Effector CD4-positive, alpha-beta T cell (primary cell): ENCODE results near the gene ALG10B.
"Not testable (repeated sequence)": the region's sequence is repeated elsewhere in the genome, so short reads cannot be mapped to it uniquely, and the experiment has no call there.

Source experiments
- DNase-seq: peaks from one replicate; pipeline ENCODE4 v3.0.0-alpha.2; 2020
- total RNA-seq: gene quantifications from one replicate; lab custom pipeline; 2026; lab: John Stamatoyannopoulos, UW

Gene ALG10B, protein sequence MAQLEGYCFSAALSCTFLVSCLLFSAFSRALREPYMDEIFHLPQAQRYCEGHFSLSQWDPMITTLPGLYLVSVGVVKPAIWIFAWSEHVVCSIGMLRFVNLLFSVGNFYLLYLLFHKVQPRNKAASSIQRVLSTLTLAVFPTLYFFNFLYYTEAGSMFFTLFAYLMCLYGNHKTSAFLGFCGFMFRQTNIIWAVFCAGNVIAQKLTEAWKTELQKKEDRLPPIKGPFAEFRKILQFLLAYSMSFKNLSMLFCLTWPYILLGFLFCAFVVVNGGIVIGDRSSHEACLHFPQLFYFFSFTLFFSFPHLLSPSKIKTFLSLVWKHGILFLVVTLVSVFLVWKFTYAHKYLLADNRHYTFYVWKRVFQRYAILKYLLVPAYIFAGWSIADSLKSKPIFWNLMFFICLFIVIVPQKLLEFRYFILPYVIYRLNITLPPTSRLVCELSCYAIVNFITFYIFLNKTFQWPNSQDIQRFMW
- total RNA-seq = 13.7 reads per million, percentile 38 among the genes with 10 or more reads in this experiment

DNA sequence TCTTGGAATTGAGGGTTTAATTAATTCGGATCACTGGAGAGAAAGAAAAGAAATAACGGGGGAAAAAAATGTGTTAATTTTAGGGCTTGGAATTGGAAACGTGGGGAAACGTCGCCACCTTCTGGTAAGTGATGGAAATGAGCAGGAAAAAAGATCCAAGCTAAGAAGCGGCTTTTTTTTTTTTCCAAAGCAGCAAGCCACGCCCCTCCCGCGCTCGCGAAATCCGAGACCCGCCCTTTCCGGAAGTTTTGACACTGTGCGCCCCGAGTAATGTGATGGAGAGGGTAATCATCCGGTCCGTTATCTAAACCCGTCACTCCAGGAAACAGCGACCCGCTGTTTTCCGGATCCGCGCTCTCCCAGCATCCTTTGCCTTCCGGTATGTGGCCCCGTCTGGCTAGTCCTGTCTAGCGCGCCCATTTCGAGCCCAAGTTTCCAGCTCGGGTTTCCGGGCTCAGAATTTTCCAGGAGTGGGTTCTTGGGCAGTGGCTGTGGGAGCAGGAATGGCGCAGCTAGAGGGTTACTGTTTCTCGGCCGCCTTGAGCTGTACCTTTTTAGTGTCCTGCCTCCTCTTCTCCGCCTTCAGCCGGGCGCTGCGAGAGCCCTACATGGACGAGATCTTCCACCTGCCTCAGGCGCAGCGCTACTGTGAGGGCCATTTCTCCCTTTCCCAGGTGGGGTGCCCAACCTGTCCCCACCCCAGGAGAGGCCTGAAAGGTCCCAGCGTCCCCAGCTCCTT is at the start of gene ALG10B:
Gene ALG10B (plus strand): TSS at position 384 of the 739 bp plus-strand sequence. CDS start 120 bp downstream, at position 504.
- peak; percentile 88 for DNase-seq

DNA sequence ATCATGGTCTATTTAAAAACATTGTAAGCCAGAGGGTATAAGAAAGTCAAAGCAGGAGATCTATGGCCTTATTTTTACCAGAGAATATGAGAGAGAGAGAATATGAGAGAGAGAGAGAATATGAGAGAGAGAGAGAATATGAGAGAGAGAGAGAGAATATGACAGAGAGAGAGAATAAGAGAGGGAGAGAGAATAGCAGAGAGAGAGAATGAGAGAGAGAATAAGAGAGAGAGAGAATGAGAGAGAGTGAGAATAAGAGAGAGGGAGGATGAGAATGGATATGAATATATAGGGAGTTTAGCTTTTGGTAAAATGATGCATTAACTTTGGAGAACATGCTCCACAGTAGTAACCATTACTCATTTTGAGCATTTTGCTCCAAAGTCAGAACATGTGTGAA is 48.0 kb upstream of the ALG10B start:
- DNase-seq = no peak

DNA sequence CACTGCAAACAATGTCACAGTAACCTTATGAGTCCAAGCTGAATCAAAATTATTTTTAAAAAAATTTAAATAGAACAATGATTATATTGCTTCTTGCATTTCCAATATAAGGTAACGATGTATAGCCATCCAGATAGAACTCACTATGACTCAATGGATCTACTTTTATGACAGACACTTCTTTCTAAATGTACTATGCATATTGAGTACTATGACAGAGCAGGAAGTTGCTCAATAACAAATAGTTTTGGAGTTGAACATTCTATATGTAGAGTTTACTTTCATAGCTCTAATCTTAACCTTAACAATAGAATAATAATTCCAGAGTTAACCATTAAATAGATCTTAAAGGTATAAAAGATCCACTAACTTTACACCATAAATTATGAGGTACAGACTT is 46.7 kb upstream of the ALG10B start:
- no peak for DNase-seq

DNA sequence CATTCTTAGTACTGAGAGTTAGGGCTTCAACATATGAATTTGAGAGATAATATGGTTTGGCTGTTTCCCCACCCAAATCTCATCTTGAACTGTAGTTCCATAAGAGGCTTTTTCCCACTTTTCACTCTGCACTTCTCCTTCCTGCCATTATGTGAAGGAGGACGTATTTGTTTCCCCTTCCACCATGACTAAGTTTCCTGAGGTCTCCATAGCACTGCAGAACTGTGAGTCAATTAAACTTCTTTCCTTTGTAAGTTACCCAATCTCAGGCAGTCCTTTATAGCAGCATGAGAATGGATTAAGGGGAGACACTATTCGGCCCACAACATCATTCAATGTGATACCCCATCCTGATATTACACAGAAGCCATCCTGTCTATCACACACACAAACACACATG is 36.8 kb upstream of the ALG10B start:
- DNase-seq = no peak

DNA sequence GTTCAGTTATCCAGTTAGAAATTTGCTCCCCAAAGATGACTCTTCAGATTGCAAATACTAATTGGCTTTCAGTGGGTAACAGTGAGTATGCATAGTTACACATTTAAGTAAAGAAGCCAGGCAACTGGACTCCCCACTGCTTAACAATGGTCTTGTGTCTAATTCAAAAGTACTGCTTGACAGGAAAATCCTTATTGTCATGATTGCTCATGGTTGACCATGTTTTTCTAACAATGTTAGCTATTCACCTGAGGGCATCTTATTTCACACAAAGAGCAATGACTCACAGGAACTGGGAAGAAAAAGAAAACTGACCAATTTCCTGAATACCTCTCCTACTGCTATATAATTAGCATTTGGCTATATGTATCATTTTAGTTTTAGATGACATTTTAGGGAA is 33.7 kb upstream of the ALG10B start:
- no peak for DNase-seq

DNA sequence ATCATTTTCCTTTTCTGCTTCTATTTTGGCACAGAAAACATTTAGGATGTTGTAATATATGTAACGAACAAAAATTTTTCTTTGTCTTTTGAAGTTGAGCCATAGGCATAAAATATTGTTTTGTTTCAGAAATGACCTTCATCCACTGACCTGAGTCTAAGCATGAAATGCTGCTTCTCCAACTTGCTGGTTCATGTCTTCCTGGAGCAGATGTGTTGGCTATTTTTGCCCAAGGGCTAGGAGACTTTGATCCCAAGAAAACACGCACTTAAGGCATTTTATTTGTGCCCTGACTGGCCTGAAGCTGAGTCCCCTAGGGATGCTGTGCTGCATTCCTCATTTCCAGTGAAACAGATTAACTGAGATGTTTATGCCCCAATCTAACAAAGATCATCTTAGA is 27.2 kb upstream of the ALG10B start:
- no peak for DNase-seq

DNA sequence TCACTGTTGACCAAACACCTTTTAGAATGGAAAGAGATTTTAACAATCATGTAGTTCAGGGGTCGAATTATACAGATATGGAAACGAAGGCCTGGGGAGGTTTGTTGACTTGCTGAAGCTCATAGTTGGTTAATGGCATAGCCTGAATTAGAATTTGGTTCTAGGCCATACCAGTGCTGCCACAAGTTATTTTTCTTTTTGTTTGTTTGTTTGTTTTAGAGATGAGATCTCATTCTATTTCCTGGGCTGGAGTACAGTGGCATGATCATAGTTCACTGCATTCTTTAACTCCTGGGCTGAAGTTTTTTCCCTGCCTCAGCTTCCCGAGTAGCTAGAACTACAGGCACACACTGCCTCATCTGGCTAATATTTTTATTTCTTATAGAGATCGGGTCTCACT is 25.4 kb upstream of the ALG10B start:
- no peak for DNase-seq

DNA sequence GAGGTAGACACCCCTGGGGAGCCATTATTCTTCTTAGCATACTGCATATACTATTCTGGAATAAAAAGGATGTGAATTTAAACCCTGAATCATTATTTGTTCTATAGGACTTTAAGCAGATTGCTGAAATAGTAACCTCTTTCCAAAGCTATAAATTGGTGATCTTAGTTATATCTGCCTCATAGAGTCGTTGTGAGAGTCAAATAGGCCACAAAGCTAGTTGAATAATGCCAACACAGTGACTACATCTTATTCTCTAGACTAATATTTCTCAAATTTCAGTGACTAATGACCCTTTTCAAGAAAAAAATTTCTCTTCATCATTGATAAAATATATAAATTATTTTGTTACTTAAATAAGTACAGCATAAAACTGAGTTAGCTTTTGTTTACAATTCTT is 13.6 kb upstream of the ALG10B start:
- not testable (repeated sequence) for DNase-seq

DNA sequence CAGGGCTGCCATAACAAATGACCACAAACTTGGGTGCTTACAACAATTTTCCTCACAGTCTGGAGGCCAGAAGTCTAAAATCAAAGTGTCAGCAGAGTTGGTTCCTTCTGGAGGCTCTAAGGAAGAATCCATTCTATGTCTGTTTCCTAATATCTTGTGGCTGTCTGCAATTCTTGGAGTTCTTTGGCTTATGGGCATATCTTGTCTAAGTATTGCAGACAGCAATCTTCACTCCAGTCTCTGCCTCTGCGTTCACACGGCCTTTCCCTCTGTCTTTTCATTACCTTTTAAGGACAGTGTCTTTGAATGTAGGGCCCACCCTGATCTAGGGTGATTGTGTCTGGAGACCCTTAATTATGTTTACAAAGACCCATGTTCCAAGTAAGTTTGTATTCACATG is 5.4 kb downstream of the ALG10B start:
- not testable (repeated sequence) for DNase-seq

DNA sequence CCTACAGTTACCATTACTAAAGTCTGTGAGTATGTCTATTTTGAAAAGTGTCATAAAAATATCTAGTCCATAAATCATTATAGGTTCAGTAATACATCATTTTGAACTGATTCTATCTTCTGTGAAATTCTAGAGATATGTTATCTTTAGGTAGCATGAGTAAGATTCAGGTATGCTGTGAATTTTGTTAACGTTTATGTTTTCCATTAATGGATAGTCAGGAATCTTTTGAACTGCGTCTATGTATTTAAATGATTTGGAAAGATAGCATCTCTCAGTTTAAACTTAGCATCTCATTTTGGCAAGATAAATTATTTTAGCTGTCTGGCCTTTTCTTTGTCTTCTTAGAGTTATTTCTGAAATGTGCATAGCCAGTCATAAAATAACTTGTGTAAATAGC is 8.3 kb downstream of the ALG10B start:
- no peak for DNase-seq

DNA sequence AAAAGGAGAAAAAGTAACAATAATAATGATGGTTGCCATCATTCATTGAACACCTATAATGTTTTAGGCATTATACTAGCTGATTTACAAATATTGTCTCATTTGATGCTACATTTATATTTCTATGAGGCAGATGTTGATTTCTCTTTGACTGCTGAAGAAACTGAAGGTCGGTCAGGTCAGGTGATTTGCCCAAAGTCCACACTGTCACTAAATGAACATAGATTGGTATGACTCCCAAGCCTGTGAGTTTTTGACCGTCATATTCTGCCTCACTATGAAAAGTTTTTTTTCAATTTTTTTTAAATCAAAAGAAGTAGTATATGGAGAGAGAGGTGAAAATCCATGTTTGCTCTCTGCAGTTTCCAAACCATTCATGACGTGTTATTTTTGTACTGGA is 10.8 kb downstream of the ALG10B start:
- no peak for DNase-seq

DNA sequence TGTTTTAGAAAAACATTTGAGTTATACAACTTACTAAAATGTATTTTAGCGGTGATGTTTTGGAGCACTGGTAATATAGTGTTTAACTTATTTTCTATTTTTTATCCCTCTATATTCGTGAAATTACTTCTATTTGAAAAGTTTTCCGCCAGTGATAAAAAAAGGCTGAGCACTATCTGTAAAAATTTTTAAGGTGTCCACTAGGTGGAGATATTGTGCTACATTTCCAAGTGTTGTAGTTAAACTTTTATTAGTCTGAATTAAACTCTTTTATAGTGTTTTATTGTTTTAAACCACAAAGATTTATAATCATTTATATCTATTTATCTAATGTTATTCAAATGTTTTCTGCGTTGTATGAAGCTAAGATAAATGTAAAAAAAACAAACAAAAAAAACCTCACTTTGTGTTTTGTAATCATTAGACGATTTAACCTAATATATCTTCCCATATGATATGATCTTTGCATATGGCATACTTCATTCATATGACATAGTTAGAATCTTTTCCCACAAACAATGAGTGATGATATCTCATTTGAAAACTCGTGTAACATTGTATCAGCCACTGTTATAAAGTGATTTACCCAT is 11.8 kb downstream of the ALG10B start:
- no peak for DNase-seq

DNA sequence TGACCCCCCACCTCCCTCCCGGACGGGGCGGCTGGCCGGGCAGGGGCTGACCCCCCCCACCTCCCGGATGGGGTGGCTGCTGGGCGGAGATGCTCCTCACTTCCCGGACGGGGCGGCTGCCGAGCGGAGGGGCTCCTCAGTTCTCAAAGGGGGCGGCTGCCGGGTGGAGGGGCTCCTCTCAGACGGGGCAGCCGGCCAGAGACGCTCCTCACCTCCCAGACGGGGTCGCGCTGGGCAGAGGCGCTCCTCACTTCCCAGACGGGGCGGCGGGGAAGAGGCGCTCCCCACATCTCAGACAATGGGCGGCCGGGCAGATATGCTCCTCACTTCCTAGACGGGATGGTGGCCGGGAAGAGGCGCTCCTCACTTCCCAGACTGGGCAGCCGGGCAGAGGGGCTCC is 13.8 kb downstream of the ALG10B start:
- not testable (repeated sequence) for DNase-seq

DNA sequence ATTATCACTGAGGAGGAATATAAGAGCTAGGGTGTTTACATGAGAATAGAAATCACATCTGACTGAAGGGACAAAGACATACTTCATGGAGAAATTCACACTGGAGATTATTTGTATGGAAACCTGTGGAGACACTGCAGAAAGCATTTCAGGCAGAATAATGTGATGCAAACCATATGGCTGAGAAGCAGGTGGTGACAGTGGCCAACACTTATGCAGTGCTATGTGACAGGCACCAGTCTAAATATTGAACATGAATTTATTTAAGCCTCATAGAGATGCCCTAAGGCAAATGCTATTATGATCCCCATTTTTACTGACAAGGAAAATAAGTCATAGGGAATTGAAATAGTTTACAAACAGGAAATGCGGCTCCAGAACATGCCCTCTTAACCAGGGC is 16.2 kb downstream of the ALG10B start:
- no peak for DNase-seq

DNA sequence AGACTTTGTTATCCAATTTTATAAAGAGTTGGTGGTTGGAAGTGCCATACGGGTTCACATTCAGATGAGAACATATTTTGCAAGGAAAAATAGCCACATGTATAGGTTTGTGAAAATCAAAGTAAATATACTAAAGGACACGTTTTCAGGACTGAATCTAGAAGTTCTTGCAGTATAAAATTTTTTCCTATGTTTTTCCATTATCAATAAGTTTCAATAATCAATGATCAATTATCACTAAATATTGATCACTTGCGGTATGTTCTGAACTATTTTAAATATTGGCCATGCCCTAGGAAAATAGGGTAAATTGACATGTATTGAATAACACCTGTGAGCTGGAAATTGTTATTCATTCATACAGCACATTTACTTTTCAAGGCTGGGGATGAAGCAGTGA is 25.9 kb downstream of the ALG10B start:
- no peak for DNase-seq

DNA sequence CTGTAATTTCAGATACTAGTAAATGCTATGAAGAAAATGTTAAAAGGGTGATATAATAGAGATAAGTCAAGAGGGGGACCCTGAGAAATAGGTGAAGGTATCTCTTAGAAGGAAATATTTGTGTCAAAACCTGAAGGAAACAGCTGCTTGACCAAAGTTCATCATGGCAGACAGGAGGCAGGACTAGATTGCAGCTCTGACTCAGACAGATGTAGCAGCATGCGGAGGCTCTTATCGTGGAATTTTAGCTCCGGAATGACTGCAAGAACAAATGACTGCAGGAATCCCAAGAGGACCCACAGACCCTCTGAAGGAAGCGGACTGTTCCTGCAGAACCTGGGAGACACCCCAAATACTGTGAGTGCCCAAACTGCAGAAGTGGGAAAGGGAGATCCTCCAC is 26.7 kb downstream of the ALG10B start:
- not testable (repeated sequence) for DNase-seq

DNA sequence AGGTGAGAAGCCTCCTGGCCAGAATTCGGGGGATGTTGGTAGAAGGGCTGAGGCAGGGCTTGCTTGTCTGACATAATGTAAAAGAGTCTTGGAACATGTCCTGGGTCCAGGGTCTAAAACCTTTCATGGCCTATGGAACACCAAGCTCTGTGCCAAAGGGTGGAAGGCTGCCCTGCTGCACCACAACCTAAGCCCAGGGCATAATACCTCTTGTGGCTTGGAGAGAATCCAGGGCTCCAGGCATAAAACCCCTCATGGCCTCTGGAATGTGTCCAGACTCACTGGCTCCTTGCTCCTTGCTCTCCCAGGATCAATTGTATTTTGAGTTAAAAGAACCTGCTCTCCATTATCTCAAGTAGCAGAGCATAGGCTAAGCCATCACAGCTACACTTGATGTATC is 27.3 kb downstream of the ALG10B start:
- DNase-seq = not testable (repeated sequence)

DNA sequence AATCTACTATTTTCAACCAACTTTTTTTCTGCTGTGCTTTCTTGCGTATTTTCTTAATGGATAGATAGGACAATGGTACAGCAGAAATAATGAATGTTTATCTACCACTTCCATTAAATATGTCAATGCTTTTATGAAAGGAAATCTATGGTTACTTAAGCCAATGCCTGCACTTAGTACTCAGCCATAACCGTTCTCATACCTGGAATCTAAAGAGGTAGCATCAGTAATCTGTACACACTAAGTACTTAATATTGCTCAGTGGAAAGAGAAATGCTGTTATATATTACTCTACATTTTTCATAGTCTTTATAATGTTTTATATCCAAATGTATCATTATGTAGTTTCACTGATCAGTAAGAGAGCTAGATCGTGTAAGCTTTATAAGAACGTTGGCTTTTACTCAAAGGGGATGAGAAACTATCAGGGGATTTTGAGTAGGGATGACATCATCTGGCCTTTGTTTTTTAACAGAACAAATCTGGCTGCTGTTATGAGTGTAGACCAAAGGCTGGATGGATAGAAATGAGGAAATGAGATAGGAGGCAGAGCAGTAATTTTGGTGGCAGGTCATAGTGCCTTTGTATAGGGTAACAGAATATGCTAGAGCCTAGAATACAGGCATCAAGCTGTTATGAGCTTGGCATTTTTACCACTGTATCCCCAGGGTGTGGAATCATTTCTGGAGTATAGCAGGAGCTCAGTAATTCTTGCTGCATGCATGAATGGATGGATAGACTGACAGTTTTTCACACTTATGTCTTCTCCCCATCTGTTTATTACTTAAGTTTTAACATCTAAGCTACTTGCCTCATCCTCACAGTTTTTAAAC is 34.0 kb downstream of the ALG10B start:
- DNase-seq = no peak

DNA sequence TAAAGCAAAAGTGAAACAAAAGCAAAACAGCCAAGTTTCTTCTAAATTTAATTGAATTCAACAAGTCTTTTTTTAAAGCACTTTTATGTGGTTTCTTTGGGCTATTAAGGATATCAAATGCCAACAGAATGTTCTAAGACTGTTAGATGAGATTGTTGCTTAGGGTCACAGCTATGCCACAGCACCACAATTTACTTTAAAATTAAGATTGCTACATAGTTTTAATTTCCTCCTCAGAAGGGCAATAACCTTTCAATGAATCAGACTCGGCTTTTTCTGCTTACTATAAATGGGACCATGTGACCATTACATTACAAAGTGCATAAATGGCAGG is 34.6 kb downstream of the ALG10B start:
- not testable (repeated sequence) for DNase-seq

DNA sequence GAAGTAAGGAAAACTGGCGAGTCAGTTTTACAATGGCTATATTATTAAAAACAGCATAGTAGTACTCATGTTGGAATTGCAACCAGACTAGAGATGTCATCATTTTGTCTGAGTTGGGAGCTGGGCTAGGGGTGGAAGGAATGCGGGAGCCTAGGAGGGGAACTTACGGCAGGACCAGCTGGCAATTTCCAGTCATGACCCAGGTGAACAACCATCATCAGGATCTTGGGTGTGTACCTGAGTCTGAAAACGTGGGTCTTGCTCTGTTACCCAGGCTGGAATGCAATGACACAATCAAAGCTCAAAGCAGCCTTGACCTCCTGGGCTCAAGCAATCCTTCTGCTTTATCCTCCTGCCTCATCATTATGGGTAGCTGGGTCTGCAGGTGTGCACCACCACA is 50.9 kb downstream of the ALG10B start:
- no peak for DNase-seq

DNA sequence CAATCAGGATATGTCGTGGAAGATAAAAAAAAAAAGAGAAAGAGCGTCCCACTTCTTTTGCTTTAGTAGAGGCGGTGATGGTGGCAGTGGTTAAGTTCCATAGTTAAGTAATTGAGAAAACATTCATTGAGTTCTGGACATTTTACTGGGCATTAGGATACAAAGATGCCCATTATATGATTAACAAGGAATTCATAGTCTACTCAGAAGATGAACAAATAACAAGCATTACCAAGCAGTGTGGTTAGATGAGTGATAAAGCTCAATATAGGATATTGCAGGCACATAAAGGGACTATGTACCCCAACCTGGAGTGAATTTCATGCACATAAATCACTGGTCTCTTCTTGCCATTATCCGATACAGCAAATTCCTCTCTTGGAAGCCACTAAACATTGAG is 53.7 kb downstream of the ALG10B start:
- DNase-seq = no peak

DNA sequence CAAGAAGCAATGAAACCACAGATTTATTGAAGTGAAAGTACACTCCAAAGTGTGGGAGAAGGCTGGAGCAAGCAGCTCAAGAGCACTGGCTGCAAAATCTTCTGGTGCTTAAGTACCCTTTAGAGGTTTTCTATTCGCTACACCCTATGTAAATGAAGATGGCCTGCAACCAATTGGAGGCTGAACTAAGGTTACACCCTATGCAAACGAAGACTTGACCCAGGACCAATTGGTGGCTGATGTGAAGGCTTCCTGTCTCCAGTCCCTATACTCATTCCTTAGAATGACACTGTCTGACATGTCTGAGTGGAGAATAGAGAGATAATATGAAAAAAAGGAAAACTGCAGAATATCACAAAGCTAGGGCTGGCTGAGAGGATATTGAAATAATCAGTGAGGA is 57.2 kb downstream of the ALG10B start:
- DNase-seq = no peak

DNA sequence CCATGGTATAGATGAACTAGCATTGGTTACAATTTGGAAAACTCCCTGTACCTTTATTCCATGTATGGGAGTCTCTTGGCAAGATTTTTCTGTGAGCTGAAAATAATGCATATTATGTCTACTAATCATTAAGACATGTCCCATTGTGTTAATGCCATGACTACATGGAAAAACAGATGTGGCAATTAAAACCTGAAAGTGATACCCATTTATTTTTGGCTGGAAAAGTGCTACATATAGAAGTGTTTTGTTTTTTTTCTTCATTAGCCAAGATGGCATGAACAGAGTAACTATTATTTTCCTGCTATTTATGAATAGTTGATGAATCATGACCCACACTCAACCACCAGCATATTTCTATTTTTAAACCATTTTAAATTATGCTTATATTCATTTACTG is 58.2 kb downstream of the ALG10B start:
- DNase-seq = no peak
